HepG2 (cell line): Measurements from ENCODE around the gene MCRIP2. TPM values are rescaled to one million over a fixed set of nuclear protein-coding genes. Genes with fewer than 3 reads are reported as not detected.

Experiments
- CREB1 ChIP-seq, 2 experiments: fragments of 450-650 bp in 1 of 2; IDR thresholded peaks; 2 replicates each; pipeline ENCODE4 v1.6.1; 2016 to 2017; ENCODE audit warnings: control low read depth in 1 of 2, mild to moderate bottlenecking in 1 of 2, missing compliant biosample characterization in 1 of 2, missing genetic modification characterization in 1 of 2
- FOXA1 ChIP-seq, 2 experiments: fragments of 450-650 bp in 1 of 2; sonication (generic) in 1 of 2; formaldehyde crosslinking in 1 of 2; IDR thresholded peaks; 2 replicates each; pipeline versions ENCODE4 v1.4.0 to v1.6.1; 2016 to 2020; ENCODE audit warnings: missing genetic modification reagents in 1 of 2
- GABPB1 ChIP-seq: IDR thresholded peaks from 2 replicates; pipeline ENCODE4 v1.6.1; 2016; ENCODE audit warnings: mild to moderate bottlenecking, missing genetic modification reagents, moderate library complexity, missing compliant biosample characterization
- GZF1 ChIP-seq: sonication (generic); formaldehyde crosslinking; IDR thresholded peaks from 2 replicates; pipeline ENCODE4 v1.5.1; 2020; ENCODE audit warnings: mild to moderate bottlenecking, missing genetic modification reagents
- HMG20B ChIP-seq: conservative IDR thresholded peaks from 2 replicates; pipeline ENCODE4 v1.6.1; 2016; ENCODE audit warnings: missing genetic modification reagents, missing compliant biosample characterization
- HMGA1 ChIP-seq: sonication (generic); formaldehyde crosslinking; conservative IDR thresholded peaks from 2 replicates; pipeline ENCODE4 v1.4.0; 2020; ENCODE audit warnings: missing genetic modification reagents
- HOXD1 ChIP-seq: sonication (generic); formaldehyde crosslinking; IDR thresholded peaks from 2 replicates; pipeline ENCODE4 v1.5.0; 2020; ENCODE audit warnings: missing genetic modification reagents
- KLF16 ChIP-seq, 2 experiments: sonication (generic) in 1 of 2; formaldehyde crosslinking in 1 of 2; IDR thresholded peaks; 2 replicates each; pipeline versions ENCODE4 v1.6.1 to v1.8.0; 2016 to 2023; ENCODE audit warnings: missing genetic modification reagents in 2 of 2, missing compliant biosample characterization in 1 of 2
- MZF1 ChIP-seq: sonication (generic); formaldehyde crosslinking; IDR thresholded peaks from 2 replicates; pipeline ENCODE4 v1.8.1; 2023; ENCODE audit warnings: mild to moderate bottlenecking, missing genetic modification reagents, borderline replicate concordance
- PAX8 ChIP-seq: sonication (generic); formaldehyde crosslinking; IDR thresholded peaks from 2 replicates; pipeline ENCODE4 v1.8.0; 2022; ENCODE audit warnings: mild to moderate bottlenecking, missing genetic modification reagents, borderline replicate concordance
- RAD51 ChIP-seq: fragments of 450-650 bp; IDR thresholded peaks from 2 replicates; pipeline ENCODE4 v1.6.1; 2016; ENCODE audit warnings: borderline replicate concordance
- SP5 ChIP-seq: IDR thresholded peaks from 2 replicates; pipeline ENCODE4 v1.6.1; 2016; ENCODE audit warnings: low read depth, borderline replicate concordance
- SYNCRIP ChIP-seq: fragments of 200-400 bp; formaldehyde crosslinking; IDR thresholded peaks from 2 replicates; pipeline ENCODE4 v1.6.1; 2018; ENCODE audit warnings: mild to moderate bottlenecking, low read depth, low read length; ENCODE audit not compliant: insufficient read depth
- TGIF2 ChIP-seq: IDR thresholded peaks from 2 replicates; pipeline ENCODE4 v1.6.1; 2016; ENCODE audit warnings: control low read depth, missing compliant biosample characterization
- YEATS4 ChIP-seq: sonication (generic); formaldehyde crosslinking; IDR thresholded peaks from 2 replicates; pipeline ENCODE4 v1.4.0; 2020; ENCODE audit warnings: missing genetic modification reagents, borderline replicate concordance
- ZFP62 ChIP-seq: sonication (generic); formaldehyde crosslinking; IDR thresholded peaks from 2 replicates; pipeline ENCODE4 v1.4.0; 2020; ENCODE audit warnings: missing genetic modification reagents
- ZMYM3 ChIP-seq: sonication (generic); formaldehyde crosslinking; IDR thresholded peaks from 2 replicates; pipeline ENCODE4 v1.5.1; 2020; ENCODE audit warnings: mild to moderate bottlenecking, missing genetic modification reagents
- ZNF256 ChIP-seq: sonication (generic); formaldehyde crosslinking; conservative IDR thresholded peaks from 2 replicates; pipeline ENCODE4 v1.4.0; 2020; ENCODE audit warnings: missing genetic modification reagents
- ZNF274 ChIP-seq: sonication (generic); formaldehyde crosslinking; IDR thresholded peaks from 2 replicates; pipeline ENCODE4 v1.5.1; 2020; ENCODE audit warnings: mild to moderate bottlenecking, missing genetic modification reagents
- ZNF326 ChIP-seq: sonication (generic); formaldehyde crosslinking; IDR thresholded peaks from 2 replicates; pipeline ENCODE4 v1.4.0; 2020; ENCODE audit warnings: missing genetic modification reagents, borderline replicate concordance
- ZNF33B ChIP-seq: sonication (generic); formaldehyde crosslinking; IDR thresholded peaks from 2 replicates; pipeline ENCODE4 v1.5.1; 2020; ENCODE audit warnings: mild to moderate bottlenecking, missing genetic modification reagents
- ZNF441 ChIP-seq: sonication (generic); formaldehyde crosslinking; IDR thresholded peaks from 2 replicates; pipeline ENCODE4 v1.7.0; 2021; ENCODE audit warnings: missing genetic modification reagents, borderline replicate concordance
- ZNF468 ChIP-seq: sonication (generic); formaldehyde crosslinking; IDR thresholded peaks from 2 replicates; pipeline ENCODE4 v1.8.0; 2022; ENCODE audit warnings: mild to moderate bottlenecking, moderate library complexity, missing genetic modification reagents
- ZNF737 ChIP-seq: sonication (generic); formaldehyde crosslinking; IDR thresholded peaks from 2 replicates; pipeline ENCODE4 v1.5.0; 2020; ENCODE audit warnings: missing genetic modification reagents, mild to moderate bottlenecking, borderline replicate concordance
- ZNF761 ChIP-seq: sonication (generic); formaldehyde crosslinking; conservative IDR thresholded peaks from 2 replicates; pipeline ENCODE4 v1.4.0; 2020; ENCODE audit warnings: mild to moderate bottlenecking, missing genetic modification reagents
- ZNF766 ChIP-seq: sonication (generic); formaldehyde crosslinking; IDR thresholded peaks from 2 replicates; pipeline ENCODE4 v1.5.0; 2020; ENCODE audit warnings: missing genetic modification reagents, borderline replicate concordance
- ZNF792 ChIP-seq: IDR thresholded peaks from 2 replicates; pipeline ENCODE4 v1.6.1; 2016
- polyA plus RNA-seq, 8 experiments: library from polyadenylated mRNA; depleted of rRNA in 3 of 8; stranded (reverse) in 7 of 8; unstranded in 1 of 8; fragments of >200 nt; fragmentation: Illumina TruSeq in 4 of 8; extraction: Trizol in 4 of 8; gene quantifications; 2 replicates each; pipeline versions ENCODE4 v1.2.1 to v1.2.3, GENCODE V29; 2011 to 2016; ENCODE audit warnings: low read depth in 4 of 8, missing spikeins in 1 of 8, mixed read lengths in 1 of 8; ENCODE audit not compliant: insufficient read depth in 1 of 8
- total RNA-seq, 5 experiments: library from RNA; depleted of rRNA; stranded (reverse); fragments of >200 nt; fragmentation: Illumina TruSeq; extraction: Trizol; gene quantifications; 2 replicates each; pipeline ENCODE4 v1.2.3, GENCODE V29; 2016; ENCODE audit warnings: low read depth in 1 of 5
- TF ChIP-seq, protein P1 (sequence below): sonication (generic); formaldehyde crosslinking; conservative IDR thresholded peaks from 2 replicates; pipeline ENCODE4 v1.8.1; 2023; ENCODE audit warnings: missing genetic modification reagents
- TF ChIP-seq, protein P2 (sequence below): sonication (generic); formaldehyde crosslinking; IDR thresholded peaks from 2 replicates; pipeline ENCODE4 v1.4.0; 2020; ENCODE audit warnings: mild to moderate bottlenecking, low read depth, missing genetic modification reagents
- TF ChIP-seq, protein P3 (sequence below): sonication (generic); formaldehyde crosslinking; IDR thresholded peaks from 2 replicates; pipeline ENCODE4 v1.8.1; 2023; ENCODE audit warnings: mild to moderate bottlenecking, moderate library complexity, missing genetic modification reagents

The MCRIP2 gene
- total and polyA plus RNA-seq, 2 of the 13 experiments (the other 11 are each of a cell fraction or from before 2014, with no cell fraction given) = 39.6 to 76.7 TPM

DNA sequence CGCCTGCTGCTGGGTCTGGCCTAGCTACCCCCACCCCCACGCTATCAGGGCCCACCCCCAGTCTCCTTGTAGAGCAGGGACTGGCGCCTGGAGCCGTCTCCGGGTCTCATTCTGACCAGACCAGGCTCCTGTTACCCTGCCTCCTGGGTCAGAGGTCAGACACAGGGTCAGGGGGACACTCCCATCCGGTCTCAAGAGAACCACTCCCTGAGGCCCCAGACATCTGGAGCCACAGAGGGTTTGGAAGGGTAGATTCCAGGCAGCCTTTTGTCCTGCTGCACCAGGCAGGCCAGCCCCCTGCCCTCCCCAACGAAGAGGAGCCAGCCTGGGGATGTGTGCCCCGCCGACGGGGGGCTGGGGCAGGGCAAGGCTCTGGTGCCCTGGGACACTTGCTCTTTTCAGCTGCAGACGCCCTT is 11.8 kb upstream of the MCRIP2 start (continued):
- TF ChIP-seq, protein P1, sequence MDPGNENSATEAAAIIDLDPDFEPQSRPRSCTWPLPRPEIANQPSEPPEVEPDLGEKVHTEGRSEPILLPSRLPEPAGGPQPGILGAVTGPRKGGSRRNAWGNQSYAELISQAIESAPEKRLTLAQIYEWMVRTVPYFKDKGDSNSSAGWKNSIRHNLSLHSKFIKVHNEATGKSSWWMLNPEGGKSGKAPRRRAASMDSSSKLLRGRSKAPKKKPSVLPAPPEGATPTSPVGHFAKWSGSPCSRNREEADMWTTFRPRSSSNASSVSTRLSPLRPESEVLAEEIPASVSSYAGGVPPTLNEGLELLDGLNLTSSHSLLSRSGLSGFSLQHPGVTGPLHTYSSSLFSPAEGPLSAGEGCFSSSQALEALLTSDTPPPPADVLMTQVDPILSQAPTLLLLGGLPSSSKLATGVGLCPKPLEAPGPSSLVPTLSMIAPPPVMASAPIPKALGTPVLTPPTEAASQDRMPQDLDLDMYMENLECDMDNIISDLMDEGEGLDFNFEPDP (CRISPR knock-in tag) = no peak
- TF ChIP-seq HMGA1 (no peak), ZNF441 (CRISPR knock-in tag) (no peak), GZF1 (CRISPR knock-in tag) (no peak), ZFP62 (CRISPR knock-in tag) (no peak), ZMYM3 (no peak), GABPB1 (CRISPR knock-in tag) (no peak), ZNF326 (CRISPR knock-in tag) (no peak), ZNF468 (CRISPR knock-in tag) (no peak), PAX8 (CRISPR knock-in tag) (no peak), RAD51 (no peak), ZNF761 (CRISPR knock-in tag) (no peak), ZNF792 (CRISPR knock-in tag) (no peak), ZNF274 (CRISPR knock-in tag) (0 out of 2 replicates have a peak, but pooled peaks have one; percentile 21), YEATS4 (CRISPR knock-in tag) (no peak), ZNF737 (no peak), ZNF33B (no peak), CREB1 (IDR thresholded peaks at IDR 0.05) (no peak), CREB1 (CRISPR knock-in tag; IDR thresholded peaks at IDR 0.05) (no peak), MZF1 (no peak), ZNF766 (no peak), FOXA1 (IDR thresholded peaks at IDR 0.05) (no peak), FOXA1 (CRISPR knock-in tag; IDR thresholded peaks at IDR 0.05) (no peak), HMG20B (CRISPR knock-in tag) (no peak), SP5 (CRISPR knock-in tag) (no peak), TGIF2 (no peak), HOXD1 (CRISPR knock-in tag) (no peak), ZNF256 (CRISPR knock-in tag) (no peak), KLF16 (CRISPR knock-in tag; IDR thresholded peaks at IDR 0.05) (0 out of 4 replicates have a peak, but pooled peaks of 1 of the 2 experiments have one; percentile 13), SYNCRIP (no peak)
- TF ChIP-seq, protein P2, sequence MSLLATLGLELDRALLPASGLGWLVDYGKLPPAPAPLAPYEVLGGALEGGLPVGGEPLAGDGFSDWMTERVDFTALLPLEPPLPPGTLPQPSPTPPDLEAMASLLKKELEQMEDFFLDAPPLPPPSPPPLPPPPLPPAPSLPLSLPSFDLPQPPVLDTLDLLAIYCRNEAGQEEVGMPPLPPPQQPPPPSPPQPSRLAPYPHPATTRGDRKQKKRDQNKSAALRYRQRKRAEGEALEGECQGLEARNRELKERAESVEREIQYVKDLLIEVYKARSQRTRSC (CRISPR knock-in tag) = no peak
- TF ChIP-seq, protein P3, sequence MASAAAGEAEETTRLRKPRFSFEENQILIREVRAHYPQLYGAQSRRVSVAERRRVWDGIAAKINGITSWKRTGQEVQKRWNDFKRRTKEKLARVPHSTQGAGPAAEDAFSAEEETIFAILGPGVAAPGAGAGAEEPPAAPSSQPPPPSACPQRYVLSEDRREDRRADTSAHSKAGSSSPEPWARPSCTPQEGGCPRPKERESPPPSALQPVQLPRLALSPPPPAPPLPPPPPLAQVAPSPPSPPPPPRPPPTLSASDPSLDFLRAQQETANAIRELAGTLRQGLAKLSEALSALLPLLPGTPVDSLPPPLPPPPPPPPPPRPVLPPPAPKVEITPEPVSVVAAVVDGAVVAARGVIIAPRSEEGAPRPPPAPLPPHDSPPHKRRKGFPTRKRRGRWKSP = 0 out of 2 replicates have a peak, but pooled peaks have one; percentile 25
